ENCODE results near the gene ANKRD37. TPM values are rescaled to one million over a fixed set of nuclear protein-coding genes. Genes with fewer than 3 reads are reported as not detected.

Gene ANKRD37
- total and polyA plus RNA-seq, 9 donors: 6.3 to 72.8 (median 16.2) TPM

DNA sequence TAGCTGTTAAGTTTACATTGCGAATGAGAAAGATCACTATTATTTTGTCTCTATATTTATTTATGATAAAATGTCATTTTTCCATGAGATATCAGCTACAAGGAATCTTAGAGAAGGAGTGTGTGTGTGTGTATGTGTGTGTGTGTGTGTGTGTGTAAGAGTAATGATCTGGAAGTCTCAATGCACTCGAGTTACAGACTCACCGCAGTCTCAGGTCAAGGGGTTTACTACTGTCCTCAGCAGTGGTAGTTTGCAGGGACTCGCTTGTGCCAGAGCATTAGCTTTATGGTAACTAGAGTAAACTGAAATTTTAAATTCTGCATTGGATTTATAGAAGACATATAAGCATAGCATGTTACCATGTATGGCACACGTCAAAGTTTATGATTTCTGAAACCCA is 31.8 kb upstream of the ANKRD37 start:
- Histone ChIP-seq H3K4me3 (no peak overlapping the region), H3K27me3 (no peaks in the 10 kb centered on the region), H3K27ac (no peak overlapping the region), H3K9me3 (no peaks in the 10 kb centered on the region), H3K4me1 (ENCODE audit: insufficient read depth) (no peaks in the 10 kb centered on the region), H3K36me3 (no peaks in the 10 kb centered on the region)
- no peak for DNase-seq
- 96 to 98% (median 97%) methylated on average over 5 of the region's 5 CpGs for WGBS, 3 donors
- TF ChIP-seq, protein P1, sequence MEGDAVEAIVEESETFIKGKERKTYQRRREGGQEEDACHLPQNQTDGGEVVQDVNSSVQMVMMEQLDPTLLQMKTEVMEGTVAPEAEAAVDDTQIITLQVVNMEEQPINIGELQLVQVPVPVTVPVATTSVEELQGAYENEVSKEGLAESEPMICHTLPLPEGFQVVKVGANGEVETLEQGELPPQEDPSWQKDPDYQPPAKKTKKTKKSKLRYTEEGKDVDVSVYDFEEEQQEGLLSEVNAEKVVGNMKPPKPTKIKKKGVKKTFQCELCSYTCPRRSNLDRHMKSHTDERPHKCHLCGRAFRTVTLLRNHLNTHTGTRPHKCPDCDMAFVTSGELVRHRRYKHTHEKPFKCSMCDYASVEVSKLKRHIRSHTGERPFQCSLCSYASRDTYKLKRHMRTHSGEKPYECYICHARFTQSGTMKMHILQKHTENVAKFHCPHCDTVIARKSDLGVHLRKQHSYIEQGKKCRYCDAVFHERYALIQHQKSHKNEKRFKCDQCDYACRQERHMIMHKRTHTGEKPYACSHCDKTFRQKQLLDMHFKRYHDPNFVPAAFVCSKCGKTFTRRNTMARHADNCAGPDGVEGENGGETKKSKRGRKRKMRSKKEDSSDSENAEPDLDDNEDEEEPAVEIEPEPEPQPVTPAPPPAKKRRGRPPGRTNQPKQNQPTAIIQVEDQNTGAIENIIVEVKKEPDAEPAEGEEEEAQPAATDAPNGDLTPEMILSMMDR (IDR thresholded peaks at IDR 0.05): no peak
- no peak for TF ChIP-seq POLR2A (IDR thresholded peaks at IDR 0.05)
- TF ChIP-seq EP300 (IDR thresholded peaks at IDR 0.05): no peak
- intact Hi-C loops (cut with DNase I): no loop called here

DNA sequence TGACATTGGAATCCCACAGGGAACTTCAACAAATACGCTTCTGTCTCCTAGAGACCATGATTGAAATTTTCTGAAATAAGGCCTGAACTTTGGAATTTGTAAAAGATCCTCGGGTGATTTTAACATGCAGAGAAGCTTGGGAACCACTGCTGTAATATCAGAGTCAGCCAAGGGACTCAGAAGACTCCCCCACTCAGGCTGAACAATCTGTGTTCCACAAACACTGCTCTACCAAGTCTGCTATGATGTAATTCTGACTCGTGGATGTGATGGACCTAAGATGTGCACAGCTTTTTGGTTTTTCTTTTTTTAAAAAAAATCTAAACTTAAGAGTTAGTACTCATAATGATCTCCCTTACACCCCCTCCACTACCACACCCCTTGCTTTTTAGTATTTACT is 26.9 kb upstream of the ANKRD37 start:
- intact Hi-C loops (cut with DNase I): no loop called here
- TF ChIP-seq, protein P1 (IDR thresholded peaks at IDR 0.05): no peak
- TF ChIP-seq EP300 (IDR thresholded peaks at IDR 0.05) (no peak), POLR2A (IDR thresholded peaks at IDR 0.05) (no peak)
- Histone ChIP-seq H3K36me3 (no peaks in the 10 kb centered on the region), H3K4me1 (ENCODE audit: insufficient read depth) (no peaks in the 10 kb centered on the region), H3K27me3 (no peaks in the 10 kb centered on the region), H3K9me3 (no peaks in the 10 kb centered on the region), H3K27ac (no peak overlapping the region), H3K4me3 (no peak overlapping the region)
- no peak for DNase-seq
- WGBS, 3 donors: 33 to 49% (median 48%) methylated on average over 3 of the region's 3 CpGs

DNA sequence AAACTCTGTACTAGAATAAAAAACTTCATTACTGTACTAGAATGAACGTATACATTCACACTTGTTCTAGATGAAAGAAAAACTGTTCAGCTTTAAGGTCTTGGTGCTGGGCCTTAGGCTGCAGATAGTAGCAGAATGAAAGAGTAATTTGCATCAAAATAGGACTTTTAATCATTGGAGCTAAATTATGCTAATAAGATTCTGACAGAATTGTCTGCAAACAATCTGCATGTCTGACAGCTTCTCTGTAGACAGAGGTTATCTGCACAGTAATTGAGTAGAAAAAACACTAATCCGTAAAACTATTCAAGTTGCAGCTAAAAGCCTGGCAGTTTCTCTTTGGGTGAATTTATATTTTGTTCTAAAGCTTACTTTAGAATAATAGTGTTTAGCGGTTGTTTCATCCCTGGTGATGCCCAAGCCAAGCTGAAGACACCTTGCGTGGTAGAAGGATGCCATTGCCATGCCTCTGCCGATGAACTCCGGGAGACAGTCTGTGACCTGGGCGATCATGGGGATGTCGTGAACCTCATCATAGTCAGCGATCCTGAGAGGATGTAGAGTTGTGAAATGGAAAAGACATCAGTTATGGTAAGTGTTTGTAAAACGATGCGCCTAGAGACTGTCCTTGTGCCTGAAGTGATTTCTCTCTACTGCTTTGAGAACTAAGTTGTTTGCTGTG is 26.2 kb upstream of the ANKRD37 start:
- TF ChIP-seq POLR2A (IDR thresholded peaks at IDR 0.05): no peak
- TF ChIP-seq, protein P1 (IDR thresholded peaks at IDR 0.05): no peak
- WGBS, 3 donors: 95 to 97% (median 96%) methylated on average over 11 of the region's 11 CpGs

DNA sequence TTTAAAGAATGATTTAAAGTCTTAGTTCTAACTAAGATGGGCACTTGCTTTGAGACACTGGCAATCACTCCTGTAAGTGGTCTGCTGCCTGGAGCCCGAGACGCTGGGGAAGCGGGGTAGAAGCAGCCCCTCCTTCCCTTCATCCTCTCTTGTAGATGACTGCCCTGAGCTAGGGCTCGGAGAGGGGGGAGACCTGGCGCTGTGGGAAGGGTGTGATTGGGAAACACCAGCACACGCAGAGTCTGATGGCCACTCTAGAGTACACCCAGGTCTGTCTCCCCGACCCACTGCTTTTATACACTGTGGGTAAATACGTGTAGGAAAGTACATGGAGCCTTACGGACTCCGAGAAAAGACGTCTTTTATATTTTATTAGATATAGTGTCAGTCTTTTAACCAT is 24.9 kb upstream of the ANKRD37 start:
- intact Hi-C loops (cut with DNase I): no loop called here
- no peak for DNase-seq
- TF ChIP-seq EP300 (IDR thresholded peaks at IDR 0.05) (no peak), POLR2A (IDR thresholded peaks at IDR 0.05) (no peak)
- TF ChIP-seq, protein P1 (IDR thresholded peaks at IDR 0.05): no peak
- Histone ChIP-seq H3K4me1 (ENCODE audit: insufficient read depth) (no peaks in the 10 kb centered on the region), H3K27me3 (no peaks in the 10 kb centered on the region), H3K36me3 (no peaks in the 10 kb centered on the region), H3K27ac (no peak overlapping the region), H3K9me3 (no peaks in the 10 kb centered on the region), H3K4me3 (no peak overlapping the region)
- WGBS, 3 donors: 94 to 95% (median 95%) methylated on average over 11 of the region's 11 CpGs

More for the DNA sequence above, 26.2 kb upstream of the ANKRD37 start:
- intact Hi-C loops (cut with DNase I): no loop called here
- Histone ChIP-seq H3K27me3 (no peaks in the 10 kb centered on the region), H3K4me3 (no peak overlapping the region), H3K36me3 (no peaks in the 10 kb centered on the region), H3K9me3 (no peaks in the 10 kb centered on the region), H3K4me1 (ENCODE audit: insufficient read depth) (no peaks in the 10 kb centered on the region), H3K27ac (no peak overlapping the region)
- DNase-seq: no peak

All from ovary (tissue), 9 donors.